CD4-positive, alpha-beta T cell treated with Interleukin-4 for 4 hours (primary cell): ENCODE results near the gene SHISA9.
"Not testable (repeated sequence)": the region's sequence is repeated elsewhere in the genome, so short reads cannot be mapped to it uniquely, and the experiment has no call there.

Experiments
- DNase-seq: peaks from one replicate; pipeline ENCODE4 v3.0.0-alpha.2; 2020

Gene SHISA9

DNA sequence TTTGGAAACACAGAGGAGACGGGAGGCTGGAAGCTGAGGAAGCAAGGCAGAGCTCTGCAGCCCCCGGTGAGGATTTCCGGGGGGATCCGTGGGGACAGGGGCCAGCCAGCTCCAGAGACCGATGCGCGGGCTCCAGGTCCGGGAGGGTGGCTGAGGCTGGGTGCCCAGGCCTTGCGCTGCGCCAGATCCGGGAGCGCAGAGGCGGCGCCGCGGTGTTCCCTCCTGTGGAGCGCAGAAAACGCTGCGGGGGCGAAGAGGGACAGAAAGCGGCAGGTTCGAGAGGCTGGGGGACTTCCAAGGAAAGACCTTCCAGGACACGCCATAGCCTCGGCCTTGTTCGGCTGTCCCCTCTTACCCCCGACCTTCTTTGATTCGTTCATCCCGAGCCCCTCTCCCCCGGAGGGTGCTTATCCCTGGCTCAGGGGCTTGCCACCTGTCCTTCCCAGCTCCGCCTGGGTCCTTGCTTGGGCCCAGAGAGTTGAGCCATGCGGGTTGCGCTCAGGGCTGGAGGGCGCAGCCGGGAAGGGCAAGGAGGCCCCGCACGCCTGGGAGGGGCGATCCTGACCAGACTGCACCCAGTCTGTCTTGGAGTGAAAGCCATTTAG, 697 bp upstream of the SHISA9 start:
- no peak for DNase-seq

DNA sequence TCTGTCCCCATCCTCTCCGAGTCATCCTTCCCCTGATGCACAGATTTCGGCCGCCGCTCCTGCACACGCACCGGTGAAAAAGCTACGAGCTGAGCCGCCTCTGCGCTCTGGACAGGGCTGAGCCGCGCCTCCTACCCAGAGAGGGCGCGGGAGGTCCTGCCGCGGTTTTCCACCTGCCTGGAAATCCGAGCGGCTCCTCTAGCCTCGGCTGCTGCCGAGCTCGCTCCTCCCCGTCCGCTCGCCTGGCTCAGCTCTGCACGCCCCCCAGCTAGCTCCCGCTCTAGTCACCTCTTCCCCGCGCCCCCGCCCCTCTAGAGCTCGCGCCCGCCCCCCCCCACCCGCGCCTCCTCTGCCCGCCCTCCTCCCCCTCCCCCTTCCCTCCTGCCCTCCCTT, 198 bp upstream of the SHISA9 start:
- DNase-seq, result no peak

DNA sequence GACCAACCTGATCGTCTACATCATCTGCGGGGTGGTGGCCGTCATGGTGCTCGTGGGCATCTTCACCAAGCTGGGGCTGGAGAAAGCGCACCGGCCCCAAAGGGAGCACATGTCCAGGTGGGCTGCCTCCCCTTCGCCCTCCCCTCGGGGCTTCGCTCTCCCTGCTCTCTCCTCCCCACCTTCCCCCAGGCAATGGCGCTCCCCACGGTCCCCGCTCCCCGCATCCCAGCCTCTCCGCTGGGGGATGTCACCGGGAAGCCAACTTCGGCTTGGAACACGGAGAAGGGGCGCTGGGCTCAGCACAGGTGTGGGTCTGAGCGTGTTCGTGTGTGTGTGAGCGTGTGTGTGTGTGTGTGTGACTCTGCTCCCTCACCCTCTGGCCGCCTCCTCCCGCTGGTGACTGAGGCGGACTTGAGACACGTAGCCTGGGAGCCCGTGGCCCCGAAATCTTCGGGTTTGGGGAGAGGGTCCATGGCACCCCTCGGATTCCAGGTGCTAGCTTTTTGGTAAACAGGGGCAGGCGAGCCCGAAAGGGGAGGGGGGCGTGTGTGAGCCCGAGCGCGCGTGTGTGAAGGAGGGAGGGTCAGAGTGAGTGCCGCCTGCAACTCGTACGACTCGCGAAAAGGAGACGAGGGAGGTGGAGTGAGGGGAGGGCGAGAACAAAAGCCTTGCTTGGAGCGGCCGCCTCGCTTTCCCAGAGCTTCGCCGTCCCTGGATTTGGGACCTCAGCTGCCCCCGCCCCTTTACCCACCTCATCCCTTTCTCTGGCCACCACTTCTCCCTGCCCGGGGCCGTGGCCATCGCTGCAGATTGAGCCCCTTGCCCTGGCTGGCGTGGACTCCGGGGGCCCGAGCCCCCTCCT, 1.3 kb downstream of the SHISA9 start:
- DNase-seq, result no peak

DNA sequence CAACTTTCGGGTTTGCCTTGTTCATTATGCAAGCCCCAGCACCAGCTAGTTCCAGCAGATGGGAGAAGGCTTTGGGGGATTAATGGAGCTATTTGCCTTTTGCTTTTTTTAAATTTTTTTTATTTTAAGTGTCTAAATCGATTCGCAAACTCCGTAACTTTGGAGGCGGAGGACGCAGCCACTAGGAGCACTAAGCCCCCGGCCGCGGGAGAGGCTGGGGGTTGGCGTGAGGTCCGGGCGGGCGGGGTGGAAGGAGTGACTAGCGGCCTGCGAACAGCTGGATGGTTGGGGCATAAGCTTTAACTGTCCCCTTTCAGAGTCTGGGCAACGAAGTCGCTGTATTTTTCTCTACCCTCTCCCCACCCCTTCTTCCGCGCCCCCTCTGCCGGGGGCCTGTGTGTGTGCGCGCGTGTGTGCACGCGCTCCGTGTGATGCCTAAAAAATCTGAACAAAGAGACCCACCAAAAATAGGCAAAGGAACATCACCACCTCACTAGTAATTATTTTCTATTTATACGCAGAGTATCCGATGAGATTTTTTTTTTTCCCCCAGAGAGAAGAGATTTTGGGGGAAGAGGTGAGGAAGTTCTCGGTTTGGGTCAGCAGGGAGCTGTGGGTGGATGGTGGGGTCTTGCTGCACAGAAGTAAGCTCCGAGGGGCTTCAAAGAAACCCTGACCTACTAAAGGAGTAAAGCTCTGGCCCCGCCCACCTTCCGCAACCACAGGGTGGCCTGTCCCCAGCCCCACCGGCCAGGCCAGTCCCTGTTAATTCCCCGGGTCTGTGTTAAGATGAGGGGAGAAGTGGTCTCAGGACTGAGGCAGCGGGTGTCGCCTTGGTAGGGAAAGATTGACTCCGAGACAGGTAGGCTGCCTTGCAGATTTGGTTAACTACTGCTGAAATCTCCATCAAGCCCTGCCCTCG, 2.3 kb downstream of the SHISA9 start:
- DNase-seq, result no peak

DNA sequence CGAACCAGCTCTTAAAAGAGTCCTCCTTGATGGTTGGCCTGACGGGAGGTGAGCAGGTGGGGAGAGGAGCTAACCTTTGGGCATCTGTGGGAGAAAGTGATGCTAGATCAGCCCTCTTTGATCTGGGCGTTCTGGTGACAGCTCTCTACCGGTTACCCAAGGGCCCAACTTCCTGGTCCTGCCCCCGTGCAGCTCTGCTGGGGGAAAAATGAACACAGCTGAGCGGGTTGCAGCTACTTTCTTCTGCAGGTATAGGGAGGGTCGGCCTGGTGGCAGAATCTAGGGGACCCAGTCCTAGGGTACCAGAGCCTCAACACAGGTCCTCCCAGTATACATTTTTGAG, 2.9 kb downstream of the SHISA9 start:
- DNase-seq, result no peak

DNA sequence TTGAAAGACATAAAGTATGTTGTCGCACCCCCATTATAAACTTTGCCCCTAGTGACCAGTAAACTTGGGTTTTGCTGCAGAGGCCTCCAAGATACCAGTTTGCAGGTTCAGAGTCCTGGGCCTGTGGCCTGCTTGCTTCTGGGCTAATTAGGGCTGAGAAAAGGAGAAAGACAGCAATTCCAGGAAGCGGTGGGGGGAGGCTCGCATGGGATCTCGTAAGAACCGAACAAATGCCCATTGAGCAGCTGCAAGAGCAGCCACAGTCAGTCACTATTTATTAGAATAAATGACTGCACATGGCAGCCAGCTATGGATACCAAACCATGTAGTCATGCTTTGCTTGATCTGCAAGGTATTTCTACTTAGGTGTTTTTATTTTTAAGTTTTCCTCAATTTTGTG, 4.9 kb downstream of the SHISA9 start:
- no peak for DNase-seq

DNA sequence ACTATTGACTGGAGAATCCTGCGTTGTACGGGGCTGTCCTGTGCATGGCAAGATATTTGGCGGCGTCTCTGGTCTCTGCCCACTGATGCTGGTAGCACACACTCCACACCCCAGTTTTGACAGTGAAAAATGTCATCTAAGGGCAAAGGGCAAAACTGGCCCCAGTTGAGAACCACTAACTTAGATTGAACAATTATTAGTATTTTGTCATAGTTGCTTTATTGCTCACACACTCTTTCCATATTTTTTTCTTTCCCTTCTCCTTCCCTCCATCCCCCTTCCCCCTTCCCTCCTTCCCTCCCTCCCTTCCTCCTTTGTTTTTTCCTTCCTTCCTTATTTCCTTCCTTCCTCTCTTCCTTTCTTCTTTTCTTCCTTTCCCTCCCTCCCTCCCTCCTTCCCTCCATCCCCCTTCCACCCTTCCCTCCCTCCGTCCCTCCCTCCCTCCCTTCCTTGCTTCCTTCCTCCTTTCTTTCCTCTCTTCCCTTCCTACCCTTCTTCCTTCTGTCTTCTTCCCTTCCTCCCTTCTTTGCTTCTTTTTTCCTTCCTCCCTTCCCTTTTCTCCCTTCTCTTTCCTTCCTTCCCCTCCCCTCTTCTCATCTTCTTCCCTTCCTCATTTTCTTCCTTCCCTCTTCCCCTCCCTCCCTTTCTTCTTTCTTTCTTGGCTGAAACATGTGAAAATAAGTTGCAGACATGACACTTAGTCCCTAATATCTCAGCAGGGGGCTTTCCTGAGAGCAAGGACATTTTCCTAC, 5.5 kb downstream of the SHISA9 start:
- DNase-seq, result no peak

DNA sequence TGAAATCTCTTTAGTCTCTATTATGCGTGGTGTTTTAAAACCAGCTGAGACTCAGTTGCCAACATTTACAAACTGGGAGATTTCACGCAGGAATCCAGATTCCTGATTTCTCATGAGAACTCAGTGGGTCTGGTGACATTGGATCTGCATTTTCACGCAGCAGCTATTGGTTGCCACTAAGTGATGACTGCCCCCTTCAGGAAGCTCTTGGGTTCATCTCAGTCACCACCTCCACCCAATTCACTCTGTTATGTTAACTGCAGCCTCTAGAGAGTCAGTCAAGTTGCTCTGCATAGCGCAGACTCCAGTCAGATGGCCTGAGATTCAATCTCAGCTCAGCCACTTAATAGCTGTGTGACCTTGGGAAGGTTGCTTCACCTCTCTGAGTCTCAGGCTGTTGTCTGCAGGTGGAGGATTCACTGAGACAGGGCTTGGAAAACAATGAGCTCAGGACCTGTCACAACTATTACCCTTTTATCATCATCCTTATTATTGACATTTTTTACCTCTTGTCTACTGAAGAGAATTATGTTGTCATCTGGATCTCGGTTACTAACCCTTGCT, 6.4 kb downstream of the SHISA9 start:
- no peak for DNase-seq

DNA sequence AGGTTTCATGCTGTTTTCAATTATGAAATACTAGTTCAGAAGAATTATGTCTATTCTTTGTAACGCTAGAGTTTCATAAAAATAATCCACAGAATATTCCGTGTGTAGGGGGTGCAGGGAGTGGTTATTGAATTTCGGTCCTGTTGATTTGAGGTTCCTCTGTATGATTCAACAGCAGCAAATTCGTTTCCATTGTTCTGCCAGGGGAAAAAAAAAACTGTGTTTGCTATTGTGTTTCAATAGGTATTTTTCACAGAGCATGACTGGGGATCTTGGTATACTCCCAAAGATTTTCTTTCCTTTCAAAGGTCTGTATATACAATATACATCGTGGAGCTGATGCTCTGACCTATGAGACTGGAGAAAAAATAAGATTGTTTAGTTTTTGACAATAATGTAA, 15.8 kb downstream of the SHISA9 start:
- DNase-seq, result no peak

DNA sequence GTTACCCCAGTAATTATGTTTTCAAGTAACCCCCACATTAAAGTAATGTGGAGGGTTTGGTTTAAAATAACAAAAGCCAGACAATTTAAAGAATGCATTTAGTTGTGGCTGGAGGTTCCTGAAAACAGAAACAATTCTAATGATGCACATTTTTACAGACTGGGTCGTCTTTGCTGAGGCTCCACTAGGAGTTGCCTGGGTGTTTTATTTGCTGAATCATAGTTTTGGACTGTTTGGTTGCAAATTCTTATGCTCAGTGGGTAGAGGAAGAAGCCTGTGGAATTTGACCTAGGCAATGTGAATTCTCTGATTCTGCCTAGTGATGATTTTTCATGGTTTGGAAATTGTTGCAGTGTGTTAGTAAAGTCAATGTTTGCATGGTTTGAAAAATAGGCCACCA, 16.3 kb downstream of the SHISA9 start:
- DNase-seq, result no peak

DNA sequence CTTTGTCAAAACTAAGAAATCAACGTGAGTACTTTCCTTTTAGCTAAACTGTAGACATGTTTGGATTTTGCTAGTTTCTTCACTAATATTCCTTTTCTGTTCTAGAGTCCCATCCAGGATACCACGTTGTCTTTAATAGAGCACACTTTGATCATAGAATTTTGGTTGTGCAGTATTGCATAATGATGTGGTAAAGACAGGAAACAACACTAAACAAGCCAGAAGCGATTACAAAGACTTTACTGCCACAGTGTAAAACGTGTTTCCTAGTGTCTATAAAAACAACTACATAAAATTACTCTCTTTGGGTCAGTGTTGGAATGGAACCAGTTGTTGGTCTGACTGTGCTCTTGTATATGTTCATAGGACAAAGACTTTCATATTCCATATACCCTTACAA, 19.3 kb downstream of the SHISA9 start:
- no peak for DNase-seq

DNA sequence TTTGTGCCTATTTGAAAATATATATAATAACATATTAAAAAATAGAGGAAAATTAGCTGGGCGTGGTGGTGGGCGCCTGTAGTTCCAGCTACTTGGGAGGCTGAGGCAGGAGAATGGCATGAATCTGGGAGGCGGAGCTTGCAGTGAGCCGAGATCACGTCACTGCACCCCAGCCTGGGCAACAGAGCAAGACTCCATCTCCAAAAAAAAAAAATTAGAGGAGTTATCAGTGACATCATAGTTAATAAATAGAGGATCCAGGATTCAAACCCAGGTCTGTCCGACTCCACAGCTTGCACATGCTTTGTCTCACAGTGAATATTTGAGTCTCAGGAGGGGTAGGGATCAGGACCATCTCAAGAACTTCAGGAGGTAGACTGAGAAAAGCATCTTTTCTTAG, 22.2 kb downstream of the SHISA9 start:
- DNase-seq, result not testable (repeated sequence)

DNA sequence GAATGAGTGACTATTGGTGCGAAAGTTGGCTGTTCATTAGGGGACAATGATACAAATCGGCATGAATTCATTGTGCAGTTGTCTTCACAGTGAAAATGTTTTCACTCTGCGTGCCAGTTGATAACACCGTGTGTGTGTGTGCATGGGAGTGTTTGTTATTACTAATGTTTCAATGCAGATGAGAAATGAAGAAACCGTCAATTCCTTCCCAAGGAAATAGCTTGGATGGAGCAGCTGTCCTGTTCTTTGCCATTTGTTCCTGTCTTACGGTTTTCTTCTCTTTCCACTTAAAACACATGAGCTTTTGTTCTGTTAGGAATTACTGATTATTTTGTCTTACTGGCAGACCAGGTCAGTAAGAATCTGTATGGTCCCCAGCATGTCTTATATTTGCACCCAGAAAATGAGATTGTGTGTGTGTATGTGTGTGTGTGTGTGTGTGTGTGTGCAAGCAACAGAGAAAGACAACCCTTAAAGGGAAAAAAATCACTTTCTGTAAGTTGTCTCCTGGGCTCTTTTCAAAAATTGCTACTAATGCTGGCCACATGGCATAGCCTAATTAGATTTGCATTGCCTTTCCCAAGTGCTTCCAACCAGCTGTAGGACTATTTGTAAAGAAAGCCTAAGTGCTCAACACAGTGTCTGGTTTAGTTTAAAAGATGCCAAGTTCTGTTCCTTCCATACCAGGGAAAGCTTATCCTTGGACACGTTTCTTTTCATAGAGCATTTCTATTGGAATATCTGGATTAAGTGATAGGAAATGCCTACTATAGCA, 23.8 kb downstream of the SHISA9 start:
- no peak for DNase-seq

DNA sequence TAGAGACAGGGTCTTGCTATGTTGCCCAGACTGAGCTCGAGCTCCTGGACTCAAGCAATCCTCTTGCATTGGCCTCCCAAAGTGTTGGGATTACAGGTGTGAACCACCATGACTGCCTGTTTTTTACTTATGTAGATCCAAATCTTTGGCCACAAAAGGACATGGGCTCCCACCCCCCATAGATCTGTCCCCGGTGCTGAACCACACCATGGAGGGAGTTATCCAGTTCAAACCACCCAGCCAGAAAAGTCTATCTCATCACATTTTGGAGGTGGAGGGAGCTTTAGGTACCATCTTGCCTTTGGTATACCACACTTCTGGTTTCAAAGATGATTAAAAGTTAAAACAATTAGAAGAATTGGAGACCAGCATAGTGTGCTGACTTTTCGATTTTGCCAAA, 26.2 kb downstream of the SHISA9 start:
- DNase-seq, result no peak

DNA sequence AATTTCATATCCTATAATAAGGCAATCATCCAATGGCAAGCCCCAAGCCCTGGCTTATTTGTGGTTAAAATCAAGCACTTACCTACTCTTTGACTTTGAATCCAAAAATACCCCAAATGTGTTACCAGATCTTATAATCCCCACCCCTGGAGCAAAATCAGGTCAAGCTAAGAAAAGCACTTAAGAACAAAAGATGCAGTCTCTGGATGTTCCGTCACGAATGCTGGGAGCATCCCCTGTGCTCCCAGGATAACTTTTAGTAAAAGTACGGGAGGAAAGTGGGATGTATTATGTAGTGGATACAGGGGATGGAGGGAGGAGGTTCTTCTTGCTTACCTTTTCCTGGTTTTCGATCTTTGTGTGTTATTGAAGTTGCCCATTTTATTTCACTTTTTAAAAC, 29.5 kb downstream of the SHISA9 start:
- DNase-seq, result no peak

DNA sequence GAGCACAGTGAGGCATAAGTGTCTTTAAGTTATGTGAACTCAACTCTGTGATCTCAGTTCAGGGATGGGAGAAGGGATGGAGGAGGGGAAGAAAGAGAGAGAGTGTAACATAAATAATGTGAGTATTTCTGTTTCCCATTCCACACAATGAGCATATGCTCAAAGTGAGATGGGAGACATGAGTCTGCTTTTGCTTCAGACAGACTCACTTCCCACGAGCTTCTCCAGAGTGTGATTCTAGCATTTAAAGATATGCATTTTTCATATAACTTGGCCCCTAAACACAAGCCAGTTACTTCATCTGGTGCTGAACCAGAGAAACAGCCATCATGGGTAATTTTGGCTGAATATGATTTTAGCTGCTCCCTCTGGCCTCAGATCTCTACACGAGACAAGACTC, 35.0 kb downstream of the SHISA9 start:
- DNase-seq, result no peak

DNA sequence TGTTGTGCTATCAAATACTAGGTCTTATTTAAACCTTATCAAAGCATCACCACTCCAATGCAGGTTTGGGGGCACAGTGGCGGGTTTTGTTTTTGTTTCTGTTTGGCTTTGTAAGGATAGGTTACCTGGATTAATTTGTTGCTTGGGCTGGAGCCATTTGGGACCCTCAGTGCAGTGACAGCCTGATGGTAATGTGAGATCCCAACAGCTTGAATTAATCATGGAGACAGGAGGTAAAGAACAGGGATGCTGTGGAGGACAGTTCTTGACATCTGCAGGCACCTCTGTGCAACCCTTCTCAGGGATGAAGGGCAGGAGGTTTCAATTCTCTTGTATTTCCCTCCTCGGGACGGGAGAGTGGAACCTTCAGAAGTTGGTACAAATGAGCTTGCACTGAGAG, 40.5 kb downstream of the SHISA9 start:
- DNase-seq, result no peak

DNA sequence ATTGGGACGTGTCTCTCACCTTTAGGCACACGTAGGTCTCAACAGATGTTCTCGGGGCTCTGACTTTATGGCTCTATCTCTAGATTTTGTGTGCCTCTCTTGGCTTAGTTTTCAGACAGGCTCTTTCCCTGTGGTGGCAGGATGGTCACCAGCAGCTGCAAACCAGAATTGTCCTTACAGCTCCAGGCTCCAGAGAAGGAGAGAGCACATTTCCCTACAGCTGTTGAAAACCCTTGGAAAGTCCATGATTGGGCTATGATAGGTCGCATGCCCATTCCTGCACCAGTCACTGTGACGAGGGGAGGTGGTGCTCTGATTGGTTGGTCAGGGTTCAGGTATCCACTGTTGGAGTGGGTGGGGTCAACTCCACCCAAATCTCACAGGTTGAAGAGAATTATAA, 41.5 kb downstream of the SHISA9 start:
- DNase-seq, result no peak

DNA sequence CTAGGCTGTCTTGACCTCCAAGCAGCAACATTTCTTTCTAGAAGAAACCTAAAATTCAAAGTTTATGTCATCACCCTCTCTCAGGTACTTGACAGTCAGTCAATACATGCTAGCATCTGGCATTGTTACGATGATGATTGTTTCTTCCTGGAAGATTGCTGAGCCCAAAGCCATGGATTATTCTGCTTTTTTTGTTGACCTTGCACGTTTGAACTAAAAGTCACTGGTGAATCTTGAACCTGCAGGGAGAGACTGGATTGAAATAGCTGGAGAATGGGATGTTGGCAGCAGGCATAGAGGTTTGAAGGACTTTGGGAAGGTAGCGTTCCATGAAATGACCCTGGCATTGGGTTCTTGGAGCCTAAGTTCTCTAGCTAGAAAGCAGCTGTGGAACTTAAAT, 42.9 kb downstream of the SHISA9 start:
- no peak for DNase-seq

DNA sequence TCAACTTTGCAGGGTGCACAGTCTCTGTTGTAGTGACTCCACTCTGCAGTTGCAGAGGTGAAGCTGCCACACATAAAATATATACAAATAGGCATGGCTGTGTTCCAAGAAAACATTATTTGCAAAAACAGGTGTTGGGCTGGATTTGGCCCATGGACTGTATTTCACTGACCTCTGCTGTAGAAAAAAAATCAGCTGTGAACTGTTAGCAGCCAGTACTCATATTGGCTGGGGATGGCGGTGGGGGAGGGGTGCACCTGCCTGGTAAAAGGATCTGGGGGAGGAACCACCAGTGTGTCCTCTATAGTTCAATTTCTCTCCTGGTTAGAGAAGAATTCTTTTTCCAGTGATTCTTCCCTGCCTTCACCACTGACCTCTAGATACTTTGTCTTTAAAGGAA, 50.0 kb downstream of the SHISA9 start:
- no peak for DNase-seq

DNA sequence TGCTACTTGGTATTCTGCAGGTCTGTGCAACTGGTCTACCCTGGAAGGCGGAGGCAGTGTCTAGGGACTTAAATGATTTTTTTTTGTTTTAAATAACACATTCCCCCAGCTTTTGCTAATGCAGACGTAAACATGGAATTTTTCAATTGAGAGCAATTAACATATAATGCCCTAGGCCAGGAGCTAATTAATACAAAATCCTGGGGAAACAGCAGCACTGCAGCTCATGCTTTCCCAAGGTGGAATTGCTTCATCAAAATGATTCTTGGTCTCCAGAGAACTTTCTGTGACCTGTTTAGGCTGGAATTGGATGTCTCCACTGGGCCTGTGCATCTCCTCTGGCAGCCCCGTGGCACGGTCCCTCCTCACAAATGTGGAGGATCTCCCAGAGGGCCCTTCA, 50.6 kb downstream of the SHISA9 start:
- no peak for DNase-seq

DNA sequence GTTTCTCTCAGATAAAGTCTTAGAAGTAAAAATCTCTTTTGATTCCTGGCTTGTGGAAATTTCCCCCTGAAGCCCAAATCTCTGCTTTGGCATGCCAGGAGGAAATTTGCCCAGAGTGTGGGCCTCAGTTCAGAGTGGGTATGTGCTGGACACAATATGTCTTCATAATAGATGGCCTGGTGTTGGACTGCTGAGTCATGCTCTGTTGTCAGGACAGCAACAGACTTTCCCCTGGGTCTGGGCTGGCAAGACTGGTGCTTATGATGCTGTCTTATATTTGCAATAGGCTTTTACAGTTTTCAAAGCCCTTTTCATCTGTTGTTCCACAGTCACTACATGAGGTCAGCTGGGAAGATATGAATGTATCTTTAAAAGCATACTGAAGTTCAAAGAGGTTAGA, 57.0 kb downstream of the SHISA9 start:
- no peak for DNase-seq
